SK-N-MC (cell line): ENCODE data around the gene STAT4.

Experiments
- EZH2 ChIP-seq: fragments of 200-600 bp; sonication (generic); IDR thresholded peaks from one replicate; pipeline ENCODE4 v1.6.1; 2017; ENCODE audit warnings: antibody characterized with exemption
- POLR2AphosphoS5 ChIP-seq: IDR thresholded peaks from 2 replicates; pipeline ENCODE4 v1.6.1; 2012; ENCODE audit warnings: mild to moderate bottlenecking, low read depth, low read length, borderline replicate concordance

- no peak for TF ChIP-seq POLR2AphosphoS5
- no peak for TF ChIP-seq EZH2
Measured at GRCh38 chr2:191180713-191181112, 29.9 kb upstream of the STAT4 start.
